HG02763 (cell line): ENCODE data around the gene MTRFR.
A peak's percentile ranks its signal among the peaks of the same experiment; 100 is the strongest.
"Not testable (repeated sequence)": the region's sequence is repeated elsewhere in the genome, so short reads cannot be mapped to it uniquely, and the experiment has no call there.

Source experiments
- ATAC-seq: cut with Tn5 transposase; IDR thresholded peaks from one replicate; pipeline ENCODE4 v1.9.1; 2021; ENCODE audit warnings: mild to moderate bottlenecking, moderate library complexity; ENCODE audit not compliant: unreplicated experiment

MTRFR gene

DNA sequence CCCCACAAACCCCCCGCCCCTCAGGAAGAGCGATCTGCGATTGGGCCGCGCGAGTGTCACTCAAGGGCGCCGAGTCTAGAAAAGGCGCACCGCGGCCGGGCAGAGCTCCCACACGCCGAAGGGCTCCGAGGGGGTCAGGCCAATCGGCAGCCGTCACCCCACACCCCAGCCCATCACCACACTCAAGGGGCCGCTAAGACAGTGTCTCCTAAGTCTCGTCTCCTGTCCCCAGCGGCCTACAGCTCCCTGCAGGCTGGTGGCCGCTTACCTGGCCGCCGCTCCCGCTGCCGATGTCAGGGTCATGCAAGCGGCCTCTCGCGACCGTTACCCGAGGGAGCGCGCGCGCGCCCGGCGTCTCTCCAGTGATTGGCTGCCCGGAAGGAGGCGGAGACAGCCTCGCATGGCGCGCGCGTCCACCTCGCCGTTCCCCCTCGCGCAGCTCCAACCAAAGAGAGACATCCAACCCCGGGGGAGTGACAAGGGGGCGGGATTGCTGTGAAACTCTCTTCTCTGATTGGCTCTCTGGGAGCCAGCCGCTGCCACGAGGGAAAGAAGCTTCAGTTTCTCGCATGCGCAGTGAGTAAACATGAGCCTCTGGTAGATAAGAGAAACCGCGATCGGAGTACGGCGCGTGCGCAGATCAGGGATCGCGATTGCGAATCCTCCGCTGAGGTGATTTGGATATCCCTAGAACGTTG lies at the start of gene MTRFR, which contains the start of gene MPHOSPH9:
Gene MTRFR (plus strand): TSS at position 630 of the 698 bp plus-strand sequence. CDS start 20,239 bp downstream, outside the sequence.
Gene MPHOSPH9 (minus strand): TSS at position 335 of the 698 bp plus-strand sequence. CDS start 2,777 bp downstream, outside the sequence.
- ATAC-seq: peak; percentile 79

DNA sequence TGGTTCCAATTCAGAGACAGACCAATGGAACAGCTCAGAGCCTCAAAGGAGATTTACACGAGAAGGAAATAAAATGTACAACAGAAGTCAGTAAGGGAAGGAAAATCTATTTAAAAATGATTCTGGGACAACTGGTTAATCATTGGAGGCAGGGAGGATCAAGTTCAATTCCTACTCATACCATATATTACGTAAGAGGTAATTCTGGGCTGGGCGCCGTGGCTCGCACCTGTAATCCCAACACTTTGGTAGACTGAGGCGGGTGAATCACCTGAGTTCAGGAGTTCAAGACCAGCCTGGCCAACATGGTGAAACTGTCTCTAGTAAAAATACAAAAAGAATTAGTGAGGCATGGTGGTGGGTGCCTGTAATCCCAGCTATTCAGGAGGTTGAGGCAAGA lies 45.6 kb upstream of the MTRFR start:
- no peak for ATAC-seq

DNA sequence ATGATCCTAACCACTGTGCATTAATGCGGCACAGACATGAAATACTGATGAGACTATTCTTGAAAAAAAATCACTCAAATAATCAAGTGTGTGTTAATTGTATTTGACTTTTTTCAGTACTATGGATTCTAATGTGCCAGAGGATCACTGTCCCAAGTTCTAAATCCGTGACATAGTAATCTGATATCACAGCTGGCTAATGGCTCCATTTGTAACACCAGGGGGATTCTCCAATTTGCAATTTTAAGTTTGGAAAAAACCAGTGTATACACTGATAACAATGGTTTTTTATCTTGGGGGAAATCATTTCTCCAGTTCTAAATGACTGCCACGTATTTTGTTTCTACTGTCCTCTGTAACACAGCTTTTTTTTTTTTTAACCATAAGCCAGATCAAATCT lies 33.3 kb upstream of the MTRFR start:
- ATAC-seq: no peak

DNA sequence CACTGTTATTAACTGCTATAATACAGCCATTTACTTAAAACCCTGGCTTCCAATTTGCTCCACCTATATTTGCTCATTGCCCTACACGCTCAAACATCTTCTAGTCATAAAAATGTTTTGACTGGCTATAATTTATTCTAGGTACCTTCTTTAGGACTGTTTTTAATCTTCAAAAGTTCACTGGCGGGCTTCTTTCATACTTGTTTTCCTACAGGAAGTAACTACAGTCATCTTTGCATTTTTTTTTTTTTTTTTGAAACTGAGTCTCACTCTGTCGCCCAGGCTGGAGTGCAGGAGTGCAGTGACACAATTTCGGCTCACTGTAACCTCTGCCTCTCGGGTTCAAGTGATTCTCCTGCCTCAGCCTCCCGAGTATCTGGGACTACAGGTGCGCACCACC lies 32.8 kb upstream of the MTRFR start:
- no peak for ATAC-seq

DNA sequence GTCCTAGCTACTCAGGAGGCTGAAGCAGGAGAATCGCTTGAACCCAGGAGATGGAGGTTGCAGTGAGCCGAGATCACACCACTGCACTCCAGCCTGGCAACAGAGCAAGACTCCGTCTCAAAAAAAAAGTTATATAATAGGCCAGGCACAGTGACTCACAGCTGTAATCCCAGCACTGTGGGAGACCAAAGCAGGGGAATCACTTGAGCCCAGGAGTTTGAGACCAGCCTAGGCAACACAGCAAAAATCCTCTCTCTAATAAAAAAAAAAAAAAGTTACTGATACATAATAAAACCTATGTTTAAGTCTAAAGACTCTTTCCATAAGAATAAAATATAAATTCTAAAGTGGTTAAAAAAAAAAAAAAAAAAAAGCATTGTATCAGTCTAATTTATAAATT lies 26.4 kb upstream of the MTRFR start:
- ATAC-seq: not testable (repeated sequence)

DNA sequence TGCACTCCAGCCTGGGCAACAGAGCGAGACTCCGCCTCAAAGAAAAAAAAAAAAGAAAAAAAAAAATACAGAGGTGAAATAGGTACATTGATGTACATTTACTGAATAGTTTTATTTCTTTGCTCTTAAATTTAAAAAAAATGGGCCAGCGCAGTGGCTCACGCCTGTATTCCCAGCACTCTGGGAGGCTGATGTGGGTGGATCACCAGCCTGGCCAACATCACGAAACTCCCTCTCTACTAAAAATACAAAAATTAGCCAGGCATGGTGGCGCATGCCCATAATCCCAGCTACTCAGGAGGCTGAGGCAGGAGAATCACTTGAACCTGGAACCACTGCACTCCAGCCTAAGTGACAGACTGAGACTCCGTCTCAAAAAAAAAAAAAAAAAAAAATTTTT lies 25.4 kb upstream of the MTRFR start:
- ATAC-seq: not testable (repeated sequence)

DNA sequence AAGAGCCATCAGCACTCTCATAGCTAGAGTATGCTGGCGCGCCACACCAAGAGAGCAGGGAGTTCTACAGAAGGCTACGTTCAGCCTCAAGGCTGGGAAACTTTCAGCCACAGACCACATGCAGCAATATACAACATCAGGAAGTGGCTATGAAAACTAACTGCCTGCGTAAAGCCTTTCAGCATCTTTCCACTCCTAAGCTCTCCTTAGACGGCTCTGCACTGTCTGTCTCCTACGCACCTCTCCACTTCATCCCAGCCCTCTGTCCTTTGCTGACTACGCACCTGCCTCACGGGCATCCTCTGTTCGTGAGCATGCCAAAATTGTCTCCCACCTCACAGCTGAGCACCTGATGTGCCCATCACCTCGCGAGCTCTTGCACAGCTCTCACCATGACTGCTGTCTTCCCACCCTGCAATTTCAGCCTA lies 10.0 kb upstream of the MTRFR start:
- ATAC-seq: peak; percentile 53

DNA sequence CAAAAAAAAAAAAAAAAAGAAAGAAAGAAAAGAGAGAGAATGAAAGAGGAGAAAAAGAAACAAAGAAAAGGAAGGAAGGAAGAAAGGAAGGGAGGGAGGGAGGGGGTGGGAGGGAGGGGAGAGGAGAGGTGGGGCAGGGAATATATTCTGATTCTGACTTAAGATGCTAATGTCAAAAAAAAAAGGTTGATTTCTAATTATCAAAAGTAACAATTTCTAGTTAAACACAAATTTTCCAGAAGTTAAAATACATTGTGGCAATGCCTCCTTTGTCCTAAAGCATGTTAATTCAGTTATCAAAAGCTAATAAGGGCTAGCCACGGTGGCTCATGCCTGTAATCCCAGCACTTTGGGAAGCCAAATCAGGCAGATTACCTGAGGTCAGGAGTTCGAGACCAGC lies 7.8 kb upstream of the MTRFR start:
- ATAC-seq: no peak

DNA sequence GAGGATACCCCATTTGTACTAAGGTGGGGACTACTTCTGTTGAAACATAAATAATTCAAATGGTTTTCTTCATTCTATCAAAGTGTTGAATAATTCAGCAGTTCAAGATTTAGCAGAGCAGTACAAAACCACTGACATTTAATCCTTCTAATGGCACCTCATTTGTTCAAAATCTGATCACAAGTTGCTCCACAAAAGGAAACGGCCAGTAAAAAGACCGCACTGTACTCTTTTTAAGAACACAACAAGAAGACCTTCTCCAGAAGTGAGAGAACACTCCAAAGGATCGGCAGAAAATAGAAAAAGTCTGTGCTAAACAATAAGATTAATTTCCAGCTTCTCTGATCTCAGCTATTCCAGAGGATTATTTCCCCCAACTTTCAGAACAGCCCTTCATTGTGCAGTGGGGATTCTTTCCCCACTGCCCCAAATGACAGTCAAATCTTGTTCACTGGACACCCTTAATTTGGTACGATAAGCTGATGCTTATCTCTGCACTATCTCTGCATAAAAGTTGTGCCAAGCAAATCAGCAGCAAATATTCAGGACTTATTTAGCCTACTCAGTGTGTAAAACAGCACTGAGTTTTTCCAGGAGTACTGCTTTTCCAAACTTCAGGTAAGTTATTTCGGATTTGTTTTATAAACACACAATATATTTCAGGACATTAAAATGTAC lies 5.5 kb upstream of the MTRFR start:
- ATAC-seq: no peak

DNA sequence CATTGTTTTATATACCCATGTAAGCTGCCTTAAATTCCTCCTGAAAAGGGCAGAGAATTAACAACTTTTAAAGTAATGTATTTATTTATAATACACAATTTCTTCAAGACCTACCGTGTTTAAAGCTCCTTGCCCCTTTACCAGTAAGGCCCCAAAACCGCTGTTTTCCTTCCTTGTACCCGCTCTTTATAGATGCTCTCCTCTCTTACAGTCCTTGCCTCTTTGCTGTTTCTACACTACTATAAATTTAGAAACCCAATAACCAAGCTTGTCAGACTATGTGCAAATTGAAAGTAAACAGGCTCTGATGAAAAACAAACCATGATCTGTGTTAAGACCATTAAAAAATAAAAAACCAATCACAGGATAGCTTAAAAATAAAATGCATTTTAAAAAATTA lies 4.2 kb upstream of the MTRFR start:
- no peak for ATAC-seq

DNA sequence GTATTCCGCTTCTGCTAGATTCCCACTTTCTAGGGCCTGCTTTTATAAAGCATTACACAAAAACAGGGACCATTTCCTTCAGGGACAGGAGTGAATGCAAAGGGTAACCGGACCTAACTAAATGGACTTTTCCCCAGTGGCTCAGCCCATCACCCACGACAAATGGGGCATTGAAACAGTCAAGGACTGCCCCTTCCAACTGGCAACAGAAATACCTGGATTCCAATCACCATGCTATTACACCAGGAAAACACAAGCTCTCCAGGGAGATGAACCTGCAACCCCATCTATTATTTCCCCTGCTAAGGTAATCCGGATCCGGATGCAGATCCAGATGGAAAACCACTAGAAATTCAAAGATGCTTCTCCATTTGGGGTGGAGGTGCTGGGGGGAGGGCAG lies 1.3 kb upstream of the MTRFR start:
- no peak for ATAC-seq

DNA sequence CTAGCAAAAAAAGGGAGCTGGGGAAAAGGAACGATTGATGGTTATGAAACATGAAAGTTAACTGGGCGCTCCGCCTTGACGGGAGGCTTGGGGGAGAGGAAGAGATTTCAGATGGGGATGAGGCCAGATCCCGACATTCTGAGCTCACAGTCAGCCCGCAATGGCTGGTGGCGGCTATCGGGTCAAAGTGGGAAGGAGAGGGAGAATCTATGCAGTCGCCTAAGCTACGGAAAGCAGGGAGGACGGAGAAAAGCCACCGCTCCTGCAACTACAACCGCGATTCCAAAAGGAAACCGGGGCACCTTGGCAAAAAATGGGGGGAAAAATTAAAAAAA lies 797 bp upstream of the MTRFR start:
- ATAC-seq: no peak

DNA sequence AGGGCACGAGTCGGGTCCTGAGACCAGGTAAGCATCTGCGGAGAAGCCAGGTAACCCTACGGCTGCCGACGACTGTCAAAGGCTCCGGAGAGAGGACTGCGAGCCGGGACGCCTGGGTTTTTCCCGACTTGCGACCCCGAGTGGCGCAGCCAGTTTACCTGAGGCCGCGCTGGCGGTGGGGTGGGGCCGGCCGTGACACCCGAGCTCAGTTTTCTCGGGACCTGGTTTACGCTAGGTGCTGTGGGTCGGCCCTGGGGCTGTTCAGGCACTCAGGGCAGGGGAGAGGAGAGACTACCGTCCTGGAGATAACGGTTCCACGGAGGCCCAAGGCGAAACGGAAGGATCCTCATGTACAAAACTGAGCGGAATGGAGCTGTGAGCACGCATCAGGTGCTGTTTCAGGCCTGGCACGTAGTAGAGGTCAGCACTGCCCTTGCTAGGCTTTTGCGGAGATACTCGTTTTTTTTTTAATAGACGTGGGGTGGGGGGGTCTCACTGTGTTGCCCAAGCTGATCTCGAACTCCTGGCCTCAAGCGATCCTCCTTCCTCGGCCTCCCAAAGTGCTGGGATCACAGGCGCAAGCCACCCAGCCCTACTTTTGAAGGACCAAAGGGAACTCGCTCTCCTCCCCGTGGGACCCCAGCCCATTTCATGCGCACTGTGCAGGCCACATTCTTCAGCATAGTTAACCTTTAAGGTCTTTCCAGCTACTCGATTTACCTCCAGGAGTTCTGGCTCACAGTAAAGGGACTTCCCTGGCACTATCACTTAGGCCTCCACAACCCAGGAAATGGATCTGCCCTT lies 471 bp downstream of the MTRFR start:
- ATAC-seq: peak; percentile 16

DNA sequence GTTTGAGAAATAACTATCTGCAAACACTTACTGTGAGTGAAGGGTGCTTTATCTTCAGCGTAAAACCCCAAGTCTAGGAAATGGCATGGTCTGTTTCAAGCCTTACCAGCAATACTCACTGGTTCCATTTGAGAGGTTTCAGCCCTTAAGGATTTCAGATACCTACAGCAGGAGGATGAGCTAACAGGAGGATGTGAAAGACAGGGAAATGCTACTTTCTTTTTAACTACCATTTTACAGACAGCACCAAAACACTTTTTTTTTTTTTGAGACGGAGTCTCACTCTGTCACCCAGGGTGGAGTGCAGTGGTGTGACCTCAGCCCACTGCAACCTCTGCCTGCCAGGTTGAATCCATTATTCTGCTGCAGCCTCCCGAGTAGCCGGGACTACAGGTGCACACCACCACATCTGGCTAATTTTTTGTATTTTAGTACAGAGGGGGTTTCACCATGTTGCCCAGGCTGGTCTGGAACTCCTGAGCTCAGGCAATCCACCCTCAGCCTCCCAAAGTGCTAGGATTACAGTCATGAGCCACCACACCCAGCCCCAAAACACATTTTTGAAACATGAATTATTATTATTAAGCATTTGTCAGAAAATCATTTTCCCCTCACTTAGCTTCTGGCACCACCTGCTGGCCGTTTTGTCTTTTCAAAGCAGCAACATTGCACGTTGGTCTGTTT lies 4.6 kb downstream of the MTRFR start:
- no peak for ATAC-seq

DNA sequence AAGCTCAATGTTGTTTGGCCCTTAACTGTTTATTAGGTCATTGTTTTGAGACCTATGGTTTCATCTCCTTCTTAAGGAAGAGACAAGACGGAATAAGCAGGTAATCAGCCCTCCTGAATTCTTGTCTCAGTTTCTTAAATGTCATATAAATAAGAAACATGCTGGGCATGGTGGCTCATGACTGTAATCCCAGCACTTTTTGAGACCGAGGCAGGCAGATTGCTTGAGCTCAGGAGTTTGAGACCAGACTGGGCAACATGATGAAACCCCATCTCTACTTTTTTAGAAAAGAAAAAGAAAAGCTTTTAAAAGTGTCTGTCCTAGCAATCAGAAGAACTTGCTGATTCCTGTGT lies 5.1 kb downstream of the MTRFR start:
- no peak for ATAC-seq

DNA sequence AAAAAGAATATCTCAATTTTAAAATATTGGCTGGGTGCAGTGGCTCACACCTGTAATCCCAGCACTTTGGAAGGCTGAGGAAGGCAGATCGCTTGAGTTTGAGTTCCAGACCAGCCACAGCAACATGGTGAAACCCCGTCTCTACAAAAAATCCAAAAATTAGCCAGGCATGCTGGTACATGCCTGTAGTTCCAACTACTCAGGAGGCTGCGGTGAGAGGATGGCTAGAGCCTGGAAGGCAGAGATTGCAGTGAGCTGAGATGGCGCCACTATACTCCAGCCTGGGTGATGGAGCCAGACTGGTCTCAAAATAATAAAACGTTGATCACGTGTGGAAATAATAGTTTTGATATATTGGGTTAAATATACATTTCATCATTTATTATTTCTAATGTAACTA lies 5.7 kb downstream of the MTRFR start:
- no peak for ATAC-seq

DNA sequence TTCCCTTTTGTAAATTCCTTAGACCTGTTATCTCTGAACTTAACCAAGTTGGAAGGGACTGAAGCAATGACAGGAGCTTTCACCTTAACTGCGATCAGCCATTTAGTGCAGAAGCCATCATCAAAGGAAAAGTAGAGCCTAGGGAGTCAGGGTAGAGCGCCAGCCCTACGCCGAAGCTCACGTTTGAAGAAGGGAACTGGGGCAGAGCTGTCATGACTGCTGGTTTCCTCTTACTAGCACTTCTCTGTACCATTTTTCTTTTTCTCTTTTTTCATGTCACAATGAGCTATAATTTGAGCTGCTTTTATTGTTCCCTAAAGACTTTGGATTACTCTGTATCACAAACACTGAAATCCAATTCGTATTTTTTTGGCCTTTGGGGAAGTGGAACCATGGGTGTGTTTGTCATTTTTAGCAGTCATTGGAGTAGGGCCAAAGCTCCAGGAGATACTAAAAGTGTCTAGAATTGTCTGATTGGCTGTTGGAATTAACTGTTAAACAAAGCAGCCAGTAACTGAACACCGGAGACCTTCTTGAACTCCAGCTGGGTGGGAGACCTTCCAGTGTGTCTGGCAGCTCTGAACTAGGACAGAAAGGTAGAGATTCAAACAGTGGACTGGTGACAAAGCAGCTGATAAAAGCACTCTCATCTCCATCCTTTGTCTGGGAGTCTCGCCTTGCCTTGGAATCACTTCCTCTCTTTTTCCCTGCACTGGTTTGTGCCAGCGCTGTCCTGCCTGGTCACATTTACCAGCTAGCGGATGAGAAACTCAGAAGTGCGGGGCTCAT lies 9.1 kb downstream of the MTRFR start:
- ATAC-seq: no peak

DNA sequence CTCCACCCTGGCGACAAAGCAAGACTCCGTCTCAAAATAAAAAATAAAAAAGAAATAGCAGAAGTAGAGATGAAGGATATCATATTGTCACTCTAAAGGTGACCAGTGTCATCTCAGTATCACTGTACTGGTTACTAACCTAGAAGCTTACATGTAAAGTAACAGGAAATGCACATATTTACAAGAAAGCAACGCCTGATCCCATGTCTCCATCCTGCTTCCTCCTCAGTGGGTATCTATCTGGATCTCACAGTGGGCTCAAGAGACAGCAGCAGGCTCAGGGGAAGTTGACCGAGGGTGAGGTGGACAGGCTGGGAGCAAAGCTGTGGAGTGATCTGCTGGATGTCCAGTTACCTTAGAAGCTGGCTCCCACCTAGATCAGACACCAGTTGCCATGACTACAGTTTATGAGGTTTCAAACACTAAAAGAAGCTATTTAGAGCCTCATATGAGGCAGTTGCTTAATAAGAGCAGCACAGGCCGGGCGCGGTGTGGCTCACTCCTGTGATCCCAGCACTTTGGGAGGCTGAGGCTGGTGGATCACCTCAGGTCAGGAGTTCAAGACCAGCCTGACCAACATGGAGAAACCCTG lies 10.5 kb downstream of the MTRFR start:
- no peak for ATAC-seq

DNA sequence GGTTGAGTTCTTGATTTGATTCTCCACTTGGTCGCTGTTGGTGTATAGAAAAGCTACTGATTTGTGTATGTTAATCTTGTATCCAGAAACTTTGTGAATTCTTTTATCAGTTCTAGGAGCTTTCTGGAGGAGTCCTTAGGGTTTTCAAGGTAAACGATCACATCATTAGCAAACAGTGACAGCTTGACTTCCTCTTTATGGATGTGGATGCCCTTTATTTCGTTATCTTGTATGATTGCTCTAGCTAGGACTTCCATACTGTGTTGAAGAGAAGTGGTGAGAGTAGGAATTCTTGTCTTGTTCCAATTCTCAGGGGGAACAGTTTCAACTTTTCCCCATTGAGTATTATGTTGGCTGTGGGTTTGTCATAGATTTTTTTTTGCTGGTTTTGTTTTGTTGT lies 12.4 kb downstream of the MTRFR start:
- no peak for ATAC-seq

DNA sequence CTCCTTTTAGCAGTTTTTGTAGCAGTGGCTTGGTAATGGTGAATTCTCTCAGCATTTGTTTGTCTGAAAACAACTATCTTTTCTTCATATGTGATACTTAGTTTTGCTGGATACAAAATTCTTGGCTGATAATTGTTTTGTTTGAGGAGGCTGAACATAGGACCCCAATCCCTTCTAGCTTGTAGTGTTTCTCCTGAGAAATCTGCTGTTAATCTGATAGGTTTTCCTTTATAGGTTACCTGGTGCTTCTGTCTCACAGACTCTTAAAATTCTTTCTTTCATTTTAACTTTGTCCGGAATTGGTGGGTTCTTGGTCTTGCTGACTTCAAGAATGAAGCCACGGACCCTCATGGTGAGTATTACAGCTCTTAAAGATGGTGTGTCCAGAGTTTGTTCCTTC lies 14.9 kb downstream of the MTRFR start:
- ATAC-seq: not testable (repeated sequence)
